GM21447 (cell line): ENCODE results near the gene LSS.

Experiments
- ATAC-seq: cut with Tn5 transposase; IDR thresholded peaks from one replicate; pipeline ENCODE4 v1.9.1; 2021; ENCODE audit not compliant: unreplicated experiment

Gene LSS

GRCh38 chr21:46228345-46229051, at the start of gene LSS:
Gene LSS (minus strand): TSS chr21:46228774. CDS start chr21:46228745, 29 bp downstream.
- ATAC-seq = peak; percentile 68

- no peak for ATAC-seq
Observed at GRCh38 chr21:46274797-46275390, 46.3 kb upstream of the LSS start.

DNA sequence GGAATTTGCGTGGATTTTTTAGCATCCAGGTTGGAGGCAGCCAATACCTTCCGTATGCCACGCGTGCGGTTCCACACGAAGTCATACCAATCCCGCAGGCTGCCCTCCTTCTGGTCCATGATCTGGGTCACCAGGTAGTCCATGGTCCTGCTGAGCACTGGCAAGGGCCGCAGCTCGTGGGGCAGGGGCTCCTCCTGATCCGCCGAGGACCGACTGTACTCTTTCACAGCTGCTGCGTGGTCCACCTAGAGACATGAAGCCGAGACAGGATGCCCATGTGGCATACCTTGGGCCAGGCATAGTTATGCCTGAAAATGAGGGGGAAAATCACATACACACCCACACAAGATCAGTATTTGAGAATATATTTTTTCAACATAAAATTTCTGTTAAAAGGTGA, 44.8 kb upstream of the LSS start:
- ATAC-seq = no peak

GRCh38 chr21:46269466-46269865, 40.9 kb upstream of the LSS start:
- ATAC-seq = no peak

DNA sequence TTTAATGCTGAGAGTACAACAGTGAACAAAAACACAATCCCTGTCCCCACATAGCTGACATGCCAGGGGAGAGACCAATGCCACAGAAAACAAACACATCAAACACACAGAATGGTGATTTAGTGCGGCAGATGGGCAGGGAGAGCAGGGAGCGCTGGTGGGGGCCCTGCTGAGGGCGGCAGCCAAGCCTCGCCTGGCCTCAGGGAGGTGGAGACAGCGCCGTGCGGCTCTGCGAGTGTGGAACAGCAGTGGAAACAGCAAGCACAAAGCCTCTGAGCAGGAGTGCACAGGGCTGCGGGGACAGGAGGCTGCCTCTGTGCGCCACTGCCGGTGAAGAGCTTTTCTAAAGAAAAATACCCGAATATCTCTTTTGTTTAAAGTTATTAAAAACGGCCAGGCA, 39.8 kb upstream of the LSS start:
- ATAC-seq = no peak

DNA sequence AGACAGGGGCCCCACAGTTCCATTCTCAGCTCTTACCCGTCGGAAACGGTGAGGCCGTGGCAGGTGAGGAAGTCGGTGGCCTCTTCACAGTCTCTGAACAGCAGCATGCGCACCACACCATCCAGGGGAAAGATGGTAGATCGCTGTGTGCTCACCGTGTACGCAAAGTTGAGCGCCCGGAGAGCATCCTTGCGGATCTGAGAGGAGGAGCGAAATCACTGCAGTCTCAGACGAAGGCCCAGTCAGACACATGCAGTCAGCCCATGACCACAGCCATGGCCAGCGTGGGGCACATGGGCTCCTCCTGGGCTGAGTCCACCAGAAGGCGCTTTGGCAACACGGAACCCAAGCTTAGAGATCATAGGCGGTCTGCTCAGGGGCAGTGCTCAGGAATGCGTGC, 38.4 kb upstream of the LSS start:
- ATAC-seq = no peak

DNA sequence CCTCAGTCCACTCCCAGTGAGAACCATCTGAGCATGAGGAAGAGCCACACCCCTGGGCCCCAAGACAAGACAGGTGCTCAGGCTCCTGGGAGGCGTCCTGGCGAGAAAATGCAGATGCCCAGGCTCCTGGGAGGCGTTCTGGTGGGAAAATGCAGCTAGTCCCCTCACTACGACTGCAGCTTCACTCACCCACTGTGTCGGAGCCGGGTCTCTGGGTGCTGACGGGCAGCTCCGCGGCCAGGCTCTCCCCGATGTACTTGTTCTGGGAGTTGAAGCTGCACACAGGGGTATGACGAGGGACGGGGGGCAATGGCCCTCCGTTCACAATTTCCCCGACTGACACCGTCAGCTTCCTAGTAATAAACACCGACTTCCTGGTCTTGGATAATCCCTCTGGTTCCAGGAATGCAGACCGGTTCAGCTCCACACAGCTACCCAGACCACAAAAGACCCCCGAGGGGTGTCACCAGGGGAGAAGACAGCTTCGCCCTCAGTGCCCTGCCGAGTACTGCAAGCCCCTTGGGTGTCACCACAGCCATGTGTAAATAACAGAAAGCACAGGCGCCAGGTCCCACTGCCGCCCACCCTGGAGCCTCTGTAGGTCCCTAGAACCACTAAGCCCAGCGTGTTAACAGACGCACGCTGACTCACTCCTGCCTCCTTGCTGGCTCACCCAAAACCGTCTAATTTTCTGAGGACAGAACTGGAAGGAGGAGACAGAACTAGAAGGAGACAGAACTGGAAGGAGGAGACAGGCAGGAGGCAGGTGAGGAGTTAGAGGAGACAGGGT, 37.4 kb upstream of the LSS start:
- ATAC-seq = no peak

DNA sequence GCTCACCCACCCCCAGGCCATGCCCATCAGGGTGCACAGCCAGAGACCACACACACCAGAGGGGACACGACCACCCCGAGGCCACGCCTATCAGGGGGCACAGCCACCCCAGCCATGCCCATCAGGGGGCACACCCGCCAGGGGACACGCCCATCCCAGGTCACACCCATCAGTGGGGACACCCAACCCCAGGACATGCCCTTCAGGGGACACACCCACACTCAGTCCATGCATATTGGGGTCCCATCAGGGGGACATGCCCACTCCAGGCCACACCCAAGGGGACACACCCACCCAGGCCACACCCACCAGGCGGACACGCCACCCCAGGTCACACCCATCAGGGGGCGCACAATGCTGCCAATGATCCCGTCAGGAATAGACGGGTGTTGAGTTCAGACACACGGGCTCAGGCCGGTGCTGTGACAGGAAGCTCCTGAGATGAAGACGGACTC, 36.1 kb upstream of the LSS start:
- no peak for ATAC-seq

DNA sequence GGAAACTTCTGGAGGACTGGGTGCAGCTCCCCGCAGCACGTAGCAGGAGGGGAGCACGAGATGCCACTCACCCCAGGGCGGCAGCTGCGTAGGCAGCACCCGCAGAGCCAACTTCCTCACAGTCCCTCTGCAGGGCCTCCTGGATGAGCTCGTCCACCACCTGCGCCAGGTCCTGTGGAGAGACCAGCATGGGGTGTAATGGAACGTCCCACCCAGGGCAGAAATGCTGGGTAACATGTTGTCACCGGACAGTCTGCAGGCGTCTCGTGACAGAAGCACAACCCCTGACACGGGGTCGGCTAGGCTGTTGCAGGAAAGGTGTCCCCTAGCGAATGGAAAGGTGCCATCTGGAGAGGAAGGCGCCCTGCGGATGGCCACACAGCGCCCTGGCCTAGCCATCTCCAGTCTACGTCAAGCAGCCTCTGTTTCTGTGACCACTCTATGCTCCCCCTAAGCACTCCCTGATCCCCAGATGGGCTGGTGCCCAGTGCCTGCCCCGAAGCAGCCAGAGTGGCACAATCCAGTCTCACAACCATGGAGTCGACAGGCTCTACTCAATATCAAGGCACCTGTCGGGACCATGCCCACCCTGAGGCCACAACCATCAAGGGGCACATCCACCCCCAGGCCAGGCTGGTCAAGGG, 35.6 kb upstream of the LSS start:
- ATAC-seq = no peak

GRCh38 chr21:46256501-46256994, 28.0 kb upstream of the LSS start:
- no peak for ATAC-seq

GRCh38 chr21:46255758-46256337, 27.3 kb upstream of the LSS start:
- no peak for ATAC-seq

- ATAC-seq = no peak
Observed at GRCh38 chr21:46255166-46255565, 26.6 kb upstream of the LSS start.

GRCh38 chr21:46254208-46254975, 25.8 kb upstream of the LSS start:
- peak; percentile 73 for ATAC-seq

- ATAC-seq = peak; percentile 72
Observed at GRCh38 chr21:46253610-46254124, 25.1 kb upstream of the LSS start.

DNA sequence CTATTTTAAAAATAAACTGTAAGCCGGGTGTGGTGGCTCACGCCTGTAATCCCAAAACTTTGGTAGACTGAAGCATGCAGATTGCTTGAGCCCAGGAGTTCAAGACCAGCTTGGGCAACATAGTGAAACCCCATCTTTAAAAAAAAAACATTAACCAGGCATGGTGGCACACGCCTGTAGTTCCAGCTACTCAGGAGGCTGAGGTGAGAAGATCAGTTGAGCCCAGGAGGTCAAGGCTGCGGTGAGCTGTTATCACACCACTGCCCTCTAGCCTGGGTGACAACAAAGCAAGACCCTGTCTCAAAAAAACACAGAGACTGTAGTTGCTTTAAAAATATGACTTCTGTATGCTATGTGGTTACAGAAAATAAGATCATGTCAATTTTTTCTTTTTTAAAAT, 24.3 kb upstream of the LSS start:
- no peak for ATAC-seq

GRCh38 chr21:46250146-46250725, 21.7 kb upstream of the LSS start:
- ATAC-seq = no peak

GRCh38 chr21:46248827-46249226, 20.3 kb upstream of the LSS start:
- ATAC-seq = no peak

GRCh38 chr21:46248422-46248782, 19.8 kb upstream of the LSS start:
- ATAC-seq = no peak

DNA sequence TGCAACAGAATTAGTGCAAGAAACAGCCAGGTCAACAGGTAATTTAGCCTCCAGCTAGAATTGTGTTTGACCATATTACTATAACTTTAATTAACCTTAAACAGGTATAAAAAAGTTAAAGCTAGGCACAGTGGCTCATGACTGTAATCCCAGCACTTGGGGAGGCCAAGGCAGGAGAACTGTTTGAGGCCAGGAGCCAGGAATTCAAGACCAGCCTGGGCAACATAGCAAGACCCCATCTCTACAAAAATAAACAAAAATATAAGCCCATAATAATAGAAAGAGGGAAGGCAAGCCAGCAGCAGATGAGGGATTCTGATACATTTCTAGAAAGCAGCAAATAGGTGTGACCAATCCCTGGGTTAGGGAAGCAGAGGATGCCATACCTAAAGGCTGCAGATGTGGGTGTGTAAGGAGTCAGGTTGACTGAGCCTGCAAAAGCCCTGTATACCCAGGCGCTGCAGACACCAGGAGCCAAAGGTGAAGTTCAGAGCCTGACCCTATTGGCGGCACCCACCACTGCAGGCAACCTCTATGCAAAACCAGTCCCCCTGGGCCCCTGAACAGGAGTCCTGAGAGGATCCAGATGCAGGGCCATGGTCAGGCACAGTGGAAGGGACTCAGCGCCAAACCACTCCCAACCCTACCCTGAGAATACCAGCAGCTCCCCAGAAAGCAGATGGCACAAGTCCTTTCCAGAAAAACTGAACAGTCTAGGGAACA, 19.3 kb upstream of the LSS start:
- ATAC-seq = no peak
